ENCODE data around the gene SARDH.

DNA sequence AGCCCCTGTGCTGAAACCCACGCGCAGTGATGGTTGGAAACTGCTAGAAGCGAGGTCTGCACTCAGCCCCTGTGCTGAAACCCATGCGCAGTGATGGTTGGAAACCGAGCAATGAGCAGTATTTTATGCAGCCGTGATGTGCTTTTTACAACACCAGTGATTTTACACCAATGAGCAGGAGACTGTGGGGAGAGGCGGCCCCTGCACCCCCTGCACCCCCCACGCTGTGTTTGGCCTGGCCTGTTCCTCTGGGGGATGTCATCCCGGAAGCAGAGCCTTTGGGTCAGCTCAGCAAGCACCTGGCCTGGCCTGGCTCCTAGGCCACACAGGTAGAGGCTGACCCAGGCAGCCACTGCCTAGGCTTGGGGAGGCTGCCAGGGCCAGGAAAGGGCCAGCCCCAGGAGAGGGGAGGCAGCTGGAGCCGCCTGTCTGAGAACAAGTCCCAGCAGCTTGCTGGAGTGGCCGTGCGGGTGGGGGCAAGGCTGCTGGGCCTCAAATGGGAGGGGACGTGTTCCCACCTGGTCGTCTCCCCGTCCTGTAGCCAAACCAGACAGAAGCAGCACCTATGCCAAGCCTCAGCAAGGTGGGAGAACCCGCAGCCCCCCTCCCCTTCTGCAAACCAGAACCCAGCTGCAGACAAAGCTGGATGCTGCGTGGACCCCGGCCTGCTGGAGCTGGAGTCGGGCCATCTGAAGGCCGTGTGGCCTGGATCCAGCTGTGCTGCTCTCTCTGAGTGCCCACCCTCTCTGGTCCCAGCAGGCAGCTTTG, 55.1 kb downstream of the SARDH start:
- TF ChIP-seq, protein P1, sequence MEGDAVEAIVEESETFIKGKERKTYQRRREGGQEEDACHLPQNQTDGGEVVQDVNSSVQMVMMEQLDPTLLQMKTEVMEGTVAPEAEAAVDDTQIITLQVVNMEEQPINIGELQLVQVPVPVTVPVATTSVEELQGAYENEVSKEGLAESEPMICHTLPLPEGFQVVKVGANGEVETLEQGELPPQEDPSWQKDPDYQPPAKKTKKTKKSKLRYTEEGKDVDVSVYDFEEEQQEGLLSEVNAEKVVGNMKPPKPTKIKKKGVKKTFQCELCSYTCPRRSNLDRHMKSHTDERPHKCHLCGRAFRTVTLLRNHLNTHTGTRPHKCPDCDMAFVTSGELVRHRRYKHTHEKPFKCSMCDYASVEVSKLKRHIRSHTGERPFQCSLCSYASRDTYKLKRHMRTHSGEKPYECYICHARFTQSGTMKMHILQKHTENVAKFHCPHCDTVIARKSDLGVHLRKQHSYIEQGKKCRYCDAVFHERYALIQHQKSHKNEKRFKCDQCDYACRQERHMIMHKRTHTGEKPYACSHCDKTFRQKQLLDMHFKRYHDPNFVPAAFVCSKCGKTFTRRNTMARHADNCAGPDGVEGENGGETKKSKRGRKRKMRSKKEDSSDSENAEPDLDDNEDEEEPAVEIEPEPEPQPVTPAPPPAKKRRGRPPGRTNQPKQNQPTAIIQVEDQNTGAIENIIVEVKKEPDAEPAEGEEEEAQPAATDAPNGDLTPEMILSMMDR (IDR thresholded peaks at IDR 0.05) = no peak
- TF ChIP-seq POLR2A (IDR thresholded peaks at IDR 0.05) (no peak), EP300 (IDR thresholded peaks at IDR 0.05) (no peak)

Measured in tibial nerve (tissue), 4 donors.